NT2/D1 (cell line): ENCODE measurements around the gene ST6GALNAC4.
A peak's percentile ranks its signal among the peaks of the same experiment; 100 is the strongest.

Source experiments
- DNase-seq: peaks from one replicate; pipeline ENCODE4 v3.0.0-alpha.2; 2011; ENCODE audit warnings: low read depth, low spot score
- H3K27me3 ChIP-seq: 2 replicates; pipeline ENCODE4 v1.6.0; 2011; ENCODE audit warnings: mild to moderate bottlenecking; ENCODE audit not compliant: insufficient read length, insufficient read depth
- H3K36me3 ChIP-seq: 2 replicates; pipeline ENCODE4 v1.6.1; 2011; ENCODE audit warnings: mild to moderate bottlenecking, low read length, mixed read lengths; ENCODE audit not compliant: insufficient read depth, insufficient read length
- H3K4me1 ChIP-seq: 2 replicates; pipeline ENCODE4 v1.5.1; 2011; ENCODE audit not compliant: insufficient read depth, insufficient read length
- H3K4me3 ChIP-seq: 2 replicates; pipeline ENCODE4 v1.5.1; 2011; ENCODE audit warnings: low read depth; ENCODE audit not compliant: insufficient read length
- H3K9ac ChIP-seq: 2 replicates; pipeline ENCODE4 v1.6.0; 2011; ENCODE audit warnings: low read depth; ENCODE audit not compliant: insufficient read length
- H3K9me3 ChIP-seq: 2 replicates; pipeline ENCODE4 v1.5.1; 2011; ENCODE audit warnings: mild to moderate bottlenecking, low read length; ENCODE audit not compliant: insufficient read depth
- SUZ12 ChIP-seq: IDR thresholded peaks from 2 replicates; pipeline ENCODE4 v1.6.1; 2011; ENCODE audit not compliant: insufficient read length, insufficient read depth; ENCODE audit errors: extremely low read depth
- YY1 ChIP-seq: IDR thresholded peaks from 2 replicates; pipeline ENCODE4 v1.6.1; 2011; ENCODE audit not compliant: insufficient read length, insufficient read depth
- ZNF274 ChIP-seq: IDR thresholded peaks from 2 replicates; pipeline ENCODE4 v1.6.1; 2011; ENCODE audit warnings: mild to moderate bottlenecking, low read depth, low read length

The ST6GALNAC4 gene

DNA sequence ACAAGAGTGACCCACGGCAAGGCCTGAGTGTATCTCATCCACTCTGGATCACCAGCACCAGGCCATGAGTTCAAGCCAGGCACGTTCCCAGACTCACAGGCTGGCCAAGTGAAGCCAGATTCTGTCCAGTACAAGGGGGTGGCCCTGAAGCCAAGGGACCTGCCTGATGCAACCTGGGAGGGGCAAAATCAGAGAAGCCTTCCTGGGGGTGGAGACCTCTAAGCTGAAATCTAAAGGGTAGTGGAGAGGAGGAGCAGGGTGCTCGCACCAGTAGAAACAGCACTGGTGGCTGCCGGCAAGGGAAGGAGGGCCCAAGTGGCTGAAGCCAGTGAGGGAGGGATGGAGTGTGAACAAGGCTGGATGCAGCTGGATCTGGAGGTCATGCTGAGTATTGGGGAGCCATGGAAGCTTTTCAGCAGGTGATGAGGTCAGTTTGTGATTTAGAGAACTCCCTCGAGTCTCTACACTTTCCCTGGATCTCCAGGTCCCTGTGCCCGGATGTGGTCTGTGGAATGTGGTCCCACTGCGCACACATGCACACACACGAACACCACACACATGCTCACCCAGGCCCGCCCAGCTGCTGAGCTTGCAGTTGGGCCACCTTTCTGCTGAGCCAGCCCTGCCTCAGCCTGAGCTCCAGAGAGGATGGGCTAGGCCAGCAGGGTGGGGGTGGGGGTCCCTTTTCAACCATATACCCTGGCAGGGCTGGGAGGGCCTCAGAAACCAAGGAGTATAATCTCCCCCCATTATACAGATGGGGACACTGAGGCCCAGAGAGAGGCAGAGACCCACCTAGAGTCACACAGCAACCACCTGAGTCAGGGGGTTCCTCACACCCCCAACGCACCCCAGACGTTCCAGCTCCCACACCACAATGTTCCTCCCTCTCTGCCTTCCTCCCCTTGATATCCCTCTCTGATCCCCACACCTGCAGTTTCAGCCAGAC, 12.1 kb upstream of the ST6GALNAC4 start:
- no peak for DNase-seq
- TF ChIP-seq SUZ12 = no peak
- TF ChIP-seq ZNF274 = no peak
- no peak for TF ChIP-seq YY1
- Histone ChIP-seq H3K27me3 (peaks cover 48% of the 10 kb centered on the region), H3K4me3 (no peak overlapping the region), H3K4me1 (peaks cover 38% of the 10 kb centered on the region), H3K9me3 (no peaks in the 10 kb centered on the region), H3K9ac (peak overlapping the region; percentile 78), H3K36me3 (no peaks in the 10 kb centered on the region)

- Histone ChIP-seq H3K4me3 (peak overlapping the region; percentile 33), H3K9ac (peak overlapping the region; percentile 78), H3K4me1 (peaks cover 38% of the 10 kb centered on the region)
Observed at GRCh38 chr9:127927988-127928675, 11.3 kb upstream of the ST6GALNAC4 start.

GRCh38 chr9:127927201-127927987, 10.6 kb upstream of the ST6GALNAC4 start:
- TF ChIP-seq ZNF274 = no peak
- no peak for TF ChIP-seq YY1
- no peak for TF ChIP-seq SUZ12
- DNase-seq = peak; percentile 54
- H3K4me3 ChIP-seq = peak overlapping the region; percentile 68
- peaks cover 38% of the 10 kb centered on the region for H3K4me1 ChIP-seq
- H3K27me3 ChIP-seq = peaks cover 54% of the 10 kb centered on the region
- no peaks in the 10 kb centered on the region for H3K36me3 ChIP-seq
- peak overlapping the region; percentile 78 for H3K9ac ChIP-seq
- no peaks in the 10 kb centered on the region for H3K9me3 ChIP-seq

More at GRCh38 chr9:127927988-127928675, 11.3 kb upstream of the ST6GALNAC4 start:
- H3K9me3 ChIP-seq = no peaks in the 10 kb centered on the region
- peaks cover 49% of the 10 kb centered on the region for H3K27me3 ChIP-seq
- DNase-seq = no peak
- no peaks in the 10 kb centered on the region for H3K36me3 ChIP-seq
- no peak for TF ChIP-seq YY1
- TF ChIP-seq SUZ12 = no peak
- no peak for TF ChIP-seq ZNF274

DNA sequence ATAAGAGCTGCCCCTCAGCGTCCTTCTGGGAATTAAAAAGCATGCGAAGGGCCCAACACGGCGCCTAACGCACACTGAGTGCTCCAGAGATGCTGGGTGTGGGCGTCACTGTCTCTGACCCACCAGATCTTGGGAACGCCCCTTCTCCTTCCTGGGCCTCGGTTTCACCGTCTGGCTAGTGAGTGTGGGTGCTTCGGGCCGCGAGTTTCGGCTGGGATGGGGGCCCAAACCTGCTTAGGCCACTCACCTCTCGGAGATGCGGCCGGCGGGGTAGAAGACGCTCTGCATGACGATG, 10.0 kb upstream of the ST6GALNAC4 start:
- TF ChIP-seq ZNF274 (no peak), SUZ12 (no peak), YY1 (no peak)
- H3K36me3 ChIP-seq = no peaks in the 10 kb centered on the region
- no peaks in the 10 kb centered on the region for H3K9me3 ChIP-seq
- H3K4me3 ChIP-seq = peak overlapping the region; percentile 68
- peaks cover 38% of the 10 kb centered on the region for H3K4me1 ChIP-seq
- peaks cover 59% of the 10 kb centered on the region for H3K27me3 ChIP-seq
- DNase-seq = no peak
- peak overlapping the region; percentile 70 for H3K9ac ChIP-seq

DNA sequence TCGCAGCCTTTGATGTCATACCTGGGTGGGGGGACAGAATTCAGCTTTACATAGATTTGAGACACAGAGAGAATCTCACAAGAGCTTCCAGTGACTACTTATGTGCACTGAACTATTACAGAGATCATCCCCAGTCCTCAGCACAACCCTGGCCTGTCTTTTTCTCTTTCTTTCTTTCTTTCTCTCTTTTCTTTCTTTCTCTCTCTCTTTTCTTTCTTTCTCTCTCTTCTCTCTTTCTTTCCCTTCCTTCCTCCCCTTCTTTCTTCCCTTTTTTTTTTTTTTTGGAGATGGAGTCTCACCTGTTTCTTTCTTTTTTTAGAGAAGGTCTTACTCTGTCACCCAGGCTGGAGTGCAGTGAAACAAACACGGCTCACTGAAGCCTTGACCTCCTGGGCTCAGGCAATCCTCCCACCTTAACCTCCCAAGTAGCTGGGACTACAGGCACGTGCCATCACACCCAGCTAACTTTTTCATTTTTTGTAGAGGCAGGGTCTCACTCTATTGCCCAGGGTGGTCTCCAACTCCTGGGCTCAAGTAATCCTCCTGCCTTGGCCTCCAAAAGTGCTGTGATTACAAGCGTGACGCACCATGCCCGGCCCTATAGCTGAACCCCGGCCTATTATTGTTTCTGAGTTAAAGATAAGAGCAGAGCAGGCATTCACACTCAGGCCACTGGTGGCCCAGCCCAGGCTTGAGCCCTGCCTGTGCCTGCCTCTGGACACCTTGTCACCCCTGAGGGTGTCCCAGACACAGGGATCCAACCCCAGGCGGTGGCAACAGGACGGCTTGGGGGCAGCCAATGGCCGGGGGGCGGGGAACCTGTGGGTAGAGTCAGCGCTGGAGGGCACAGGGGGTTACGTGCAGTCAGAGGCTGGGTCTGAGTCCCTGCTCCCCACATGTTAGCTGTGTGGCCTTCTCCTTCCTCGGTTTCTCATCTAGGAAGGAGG, 9.4 kb upstream of the ST6GALNAC4 start:
- Histone ChIP-seq H3K9me3 (no peaks in the 10 kb centered on the region), H3K4me1 (peaks cover 32% of the 10 kb centered on the region), H3K9ac (peak overlapping the region; percentile 70), H3K36me3 (no peaks in the 10 kb centered on the region), H3K4me3 (peak overlapping the region; percentile 68), H3K27me3 (peaks cover 65% of the 10 kb centered on the region)
- TF ChIP-seq ZNF274 = no peak
- DNase-seq = no peak

GRCh38 chr9:127924736-127925444, 8.0 kb upstream of the ST6GALNAC4 start:
- peaks cover 68% of the 10 kb centered on the region for H3K27me3 ChIP-seq
- H3K9me3 ChIP-seq = no peaks in the 10 kb centered on the region
- no peak for TF ChIP-seq YY1
- TF ChIP-seq SUZ12 = no peak
- TF ChIP-seq ZNF274 = no peak
- H3K36me3 ChIP-seq = no peaks in the 10 kb centered on the region
- no peak for DNase-seq
- H3K4me3 ChIP-seq = no peak overlapping the region
- H3K9ac ChIP-seq = peak overlapping the region; percentile 12
- H3K4me1 ChIP-seq = peaks cover 26% of the 10 kb centered on the region
